Tibial nerve (tissue), 3 donors: Measurements from ENCODE around the gene DIPK2A.

Experiments
- CTCF ChIP-seq, 5 experiments: fragments of 200-600 bp in 3 of 5; fragments of 450-650 bp in 2 of 5; sonication (generic) in 3 of 5; IDR thresholded peaks; one replicate each; pipeline ENCODE4 v1.5.1; 2016 to 2019; ENCODE audit warnings: antibody characterized with exemption in 5 of 5, mild to moderate bottlenecking in 3 of 5, moderate library complexity in 2 of 5
- POLR2A ChIP-seq, 2 donors: fragments of 450-650 bp; IDR thresholded peaks; one replicate each; pipeline ENCODE4 v1.6.1; 2017; ENCODE audit warnings: antibody characterized with exemption in 2 of 2, mild to moderate bottlenecking in 2 of 2, moderate library complexity in 2 of 2

- TF ChIP-seq CTCF (IDR thresholded peaks at IDR 0.05) = peak; percentile 29 to 62 (median 40)
- TF ChIP-seq POLR2A (IDR thresholded peaks at IDR 0.05) = no peak
Observed at GRCh38 chr3:143972505-143973258, 1.1 kb downstream of the DIPK2A start.
